Astrocyte of the cerebellum (primary cell): ENCODE results near the gene S100A2.
"Not testable (repeated sequence)": the region's sequence is repeated elsewhere in the genome, so short reads cannot be mapped to it uniquely, and the experiment has no call there.

Source experiments
- DNase-seq: peaks from one replicate; pipeline ENCODE4 v3.0.0-alpha.2; 2011; ENCODE audit warnings: low read depth
- H3K4me3 ChIP-seq: 2 replicates; pipeline ENCODE4 v1.5.1; 2011; ENCODE audit warnings: mild to moderate bottlenecking, low read depth, low read length, moderate library complexity
- in situ Hi-C: cut with HindIII; loops from 2 replicates; pipeline ENCODE4 v1.10.0; 2017; ENCODE audit warnings: low sequenced_read_pairs
- TF ChIP-seq, protein P1 (sequence below): IDR thresholded peaks from 2 replicates; pipeline ENCODE4 v1.5.1; 2012; ENCODE audit warnings: low read length, low read depth, moderate library complexity, mild to moderate bottlenecking; ENCODE audit errors: missing control alignments

S100A2 gene

DNA sequence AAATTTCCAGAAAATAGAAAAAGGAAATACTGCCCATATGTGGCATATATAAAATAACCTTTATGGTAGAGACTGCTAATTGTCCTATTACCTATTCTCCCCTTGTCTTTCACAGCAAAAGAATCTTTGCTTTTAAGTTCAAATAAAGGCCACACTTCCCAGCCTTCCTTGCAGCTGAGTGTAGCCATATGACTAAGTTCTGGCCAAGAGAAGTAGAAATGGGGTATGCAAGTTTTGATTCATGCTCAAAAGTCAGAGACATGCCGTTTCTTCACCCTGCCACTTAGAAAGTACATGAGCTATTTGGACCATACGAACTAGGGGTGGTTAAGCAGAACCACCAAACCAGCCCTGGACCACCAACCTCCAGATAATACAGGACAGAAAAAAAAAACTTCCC is 18.3 kb upstream of the S100A2 start:
- TF ChIP-seq, protein P1, sequence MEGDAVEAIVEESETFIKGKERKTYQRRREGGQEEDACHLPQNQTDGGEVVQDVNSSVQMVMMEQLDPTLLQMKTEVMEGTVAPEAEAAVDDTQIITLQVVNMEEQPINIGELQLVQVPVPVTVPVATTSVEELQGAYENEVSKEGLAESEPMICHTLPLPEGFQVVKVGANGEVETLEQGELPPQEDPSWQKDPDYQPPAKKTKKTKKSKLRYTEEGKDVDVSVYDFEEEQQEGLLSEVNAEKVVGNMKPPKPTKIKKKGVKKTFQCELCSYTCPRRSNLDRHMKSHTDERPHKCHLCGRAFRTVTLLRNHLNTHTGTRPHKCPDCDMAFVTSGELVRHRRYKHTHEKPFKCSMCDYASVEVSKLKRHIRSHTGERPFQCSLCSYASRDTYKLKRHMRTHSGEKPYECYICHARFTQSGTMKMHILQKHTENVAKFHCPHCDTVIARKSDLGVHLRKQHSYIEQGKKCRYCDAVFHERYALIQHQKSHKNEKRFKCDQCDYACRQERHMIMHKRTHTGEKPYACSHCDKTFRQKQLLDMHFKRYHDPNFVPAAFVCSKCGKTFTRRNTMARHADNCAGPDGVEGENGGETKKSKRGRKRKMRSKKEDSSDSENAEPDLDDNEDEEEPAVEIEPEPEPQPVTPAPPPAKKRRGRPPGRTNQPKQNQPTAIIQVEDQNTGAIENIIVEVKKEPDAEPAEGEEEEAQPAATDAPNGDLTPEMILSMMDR: no peak
- no peak for DNase-seq
- no peak overlapping the region for H3K4me3 ChIP-seq
- in situ Hi-C loops: no loop called here

DNA sequence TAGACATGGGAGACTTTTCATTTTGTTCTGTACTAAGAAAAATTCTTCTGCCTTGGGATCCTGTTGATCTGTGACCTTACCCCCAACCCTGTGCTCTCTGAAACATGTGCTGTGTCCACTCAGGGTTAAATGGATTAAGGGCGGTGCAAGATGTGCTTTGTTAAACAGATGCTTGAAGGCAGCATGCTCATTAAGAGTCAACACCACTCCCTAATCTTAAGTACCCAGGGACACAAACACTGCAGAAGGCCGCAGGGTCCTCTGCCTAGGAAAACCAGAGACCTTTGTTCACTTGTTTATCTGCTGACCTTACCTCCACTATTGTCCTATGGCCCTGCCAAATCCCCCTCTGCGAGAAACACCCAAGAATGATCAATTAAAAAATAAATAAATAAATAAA is 17.9 kb upstream of the S100A2 start:
- DNase-seq, in situ Hi-C loops, H3K4me3 ChIP-seq: not testable (repeated sequence)

DNA sequence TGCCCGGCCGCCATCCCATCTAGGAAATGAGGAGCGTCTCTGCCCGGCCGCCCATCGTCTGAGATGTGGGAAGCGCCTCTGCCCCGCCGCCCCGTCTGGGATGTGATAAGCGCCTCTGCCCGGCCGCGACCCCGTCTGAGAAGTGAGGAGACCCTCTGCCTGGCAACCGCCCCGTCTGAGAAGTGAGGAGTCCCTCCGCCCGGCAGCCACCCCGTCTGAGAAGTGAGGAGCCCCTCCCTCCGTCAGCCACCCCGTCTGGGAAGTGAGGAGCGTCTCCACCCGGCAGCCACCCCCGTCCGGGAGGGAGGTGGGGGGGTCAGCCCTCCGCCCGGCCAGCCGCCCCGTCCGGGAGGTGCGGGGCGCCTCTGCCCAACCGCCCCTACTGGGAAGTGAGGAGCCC is 17.2 kb upstream of the S100A2 start:
- in situ Hi-C loops, DNase-seq, H3K4me3 ChIP-seq: not testable (repeated sequence)

DNA sequence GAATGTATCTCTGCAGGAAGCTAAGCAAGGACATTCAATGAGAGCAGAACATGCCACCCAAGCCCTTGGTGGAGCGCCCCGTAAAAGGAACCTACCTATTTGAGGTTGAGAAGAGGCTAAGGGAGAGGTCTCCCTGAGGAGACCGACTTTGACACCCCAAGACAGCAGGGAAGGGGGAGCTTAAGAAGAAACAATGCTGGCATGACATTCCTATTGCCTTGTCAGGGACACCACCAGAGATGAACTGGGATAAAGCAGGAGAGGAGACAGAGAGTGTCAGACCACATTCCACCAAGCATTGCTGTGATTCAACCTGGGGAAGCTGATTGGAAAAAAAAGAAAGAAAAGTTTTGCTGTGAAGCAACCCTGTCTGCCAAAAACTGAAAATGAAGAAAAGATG is 13.3 kb upstream of the S100A2 start:
- DNase-seq: no peak
- H3K4me3 ChIP-seq: no peak overlapping the region
- in situ Hi-C loops: no loop called here
- TF ChIP-seq, protein P1: no peak

DNA sequence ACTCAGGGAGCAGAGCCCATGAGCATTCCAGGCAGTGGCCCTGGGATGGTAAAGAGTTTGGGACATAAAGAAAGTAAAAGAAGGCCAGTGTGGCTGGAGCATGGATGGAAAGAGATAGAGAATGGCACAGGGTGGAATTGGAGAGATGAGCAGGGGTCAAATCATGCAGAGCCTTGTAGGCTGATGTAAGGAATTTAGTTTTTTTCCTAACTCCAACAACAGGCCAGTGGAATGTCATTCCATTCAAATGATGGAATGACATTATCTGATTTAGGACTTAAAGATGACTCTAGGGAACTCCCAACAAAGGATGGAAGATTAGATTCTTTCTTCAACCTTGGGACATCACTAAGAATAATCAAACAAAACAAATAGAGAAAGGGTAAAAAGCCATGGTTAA is 12.8 kb upstream of the S100A2 start:
- TF ChIP-seq, protein P1: no peak
- no peak for DNase-seq
- H3K4me3 ChIP-seq: no peak overlapping the region
- in situ Hi-C loops: no loop called here

DNA sequence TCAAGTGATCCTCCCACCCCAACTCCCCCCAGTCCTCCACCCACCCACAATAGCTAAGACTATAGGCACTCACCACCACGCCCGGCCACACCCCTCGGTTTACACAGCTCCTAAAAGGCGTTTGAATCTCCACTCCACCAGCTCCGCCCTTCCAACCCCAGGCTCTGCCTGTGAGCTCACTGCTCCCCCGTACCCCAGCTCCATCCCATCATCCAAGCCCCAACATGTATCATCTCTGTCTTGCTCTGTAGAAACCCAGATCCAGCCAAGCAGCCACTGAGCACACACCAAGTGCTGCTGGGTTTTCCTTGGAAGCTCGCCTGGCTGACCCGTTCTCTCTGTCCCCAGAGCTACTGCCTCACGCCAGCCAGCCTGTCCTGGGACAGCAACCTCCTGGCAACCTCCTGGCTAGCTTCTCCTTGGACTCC is 12.0 kb upstream of the S100A2 start:
- DNase-seq: no peak
- TF ChIP-seq, protein P1: no peak
- H3K4me3 ChIP-seq: no peak overlapping the region
- in situ Hi-C loops: no loop called here

DNA sequence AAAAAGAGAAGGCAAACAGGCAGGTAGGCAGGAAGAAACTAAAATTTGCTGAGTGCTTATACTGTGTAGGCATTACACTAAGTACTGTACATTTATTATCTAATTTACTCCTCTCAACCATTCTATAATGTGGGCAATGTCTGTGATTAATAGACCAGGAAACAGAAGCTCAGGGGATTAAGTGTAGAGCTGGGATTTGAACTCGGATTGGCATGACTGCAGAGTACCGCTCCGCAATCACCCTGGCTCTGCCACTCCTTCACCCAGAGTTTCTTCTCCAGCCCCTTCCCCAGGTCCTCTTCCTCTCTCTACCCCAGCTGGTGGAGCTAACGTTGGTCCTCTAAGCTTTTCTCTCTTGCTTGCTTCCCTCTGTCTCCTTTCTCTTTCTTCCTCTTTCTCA is 11.5 kb upstream of the S100A2 start:
- DNase-seq: no peak
- TF ChIP-seq, protein P1: no peak

DNA sequence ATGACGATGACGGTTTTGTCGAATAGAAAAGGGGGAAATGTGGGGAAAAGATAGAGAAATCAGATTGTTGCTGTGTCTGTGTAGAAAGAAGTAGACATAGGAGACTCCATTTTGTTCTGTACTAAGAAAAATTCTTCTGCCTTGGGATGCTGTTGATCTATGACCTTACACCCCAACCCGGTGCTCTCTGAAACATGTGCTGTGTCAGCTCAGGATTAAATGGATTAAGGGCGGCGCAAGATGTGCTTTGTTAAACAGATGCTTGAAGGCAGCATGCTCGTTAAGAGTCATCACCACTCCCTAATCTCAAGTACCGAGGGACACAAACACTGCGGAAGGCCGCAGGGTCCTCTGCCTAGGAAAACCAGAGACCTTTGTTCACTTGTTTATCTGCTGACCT is 9.9 kb upstream of the S100A2 start:
- DNase-seq, in situ Hi-C loops, H3K4me3 ChIP-seq: not testable (repeated sequence)

More for the DNA sequence above, 11.5 kb upstream of the S100A2 start:
- in situ Hi-C loops: no loop called here
- H3K4me3 ChIP-seq: no peak overlapping the region

DNA sequence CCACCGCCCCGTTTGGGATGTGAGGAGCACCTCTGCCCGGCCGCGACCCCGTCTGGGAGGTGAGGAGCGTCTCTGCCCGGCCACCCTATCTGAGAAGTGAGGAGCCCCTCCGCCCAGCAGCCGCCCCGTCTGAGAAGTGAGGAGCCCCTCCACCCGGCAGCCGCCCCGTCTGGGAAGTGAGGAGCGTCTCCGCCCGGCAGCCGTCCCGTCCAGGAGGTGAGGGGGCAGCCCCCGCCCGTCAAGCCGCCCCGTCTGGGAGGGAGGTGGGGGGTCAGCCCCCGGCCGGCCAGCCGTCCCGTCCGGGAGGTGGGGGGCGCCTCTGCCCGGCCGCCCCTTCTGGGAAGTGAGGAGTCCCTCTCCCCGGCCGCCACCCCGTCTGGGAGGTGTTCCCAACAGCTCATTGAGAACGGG is 9.4 kb upstream of the S100A2 start:
- DNase-seq, in situ Hi-C loops, H3K4me3 ChIP-seq: not testable (repeated sequence)
